ENCODE results near the gene LRRIQ4.

Gene LRRIQ4

DNA sequence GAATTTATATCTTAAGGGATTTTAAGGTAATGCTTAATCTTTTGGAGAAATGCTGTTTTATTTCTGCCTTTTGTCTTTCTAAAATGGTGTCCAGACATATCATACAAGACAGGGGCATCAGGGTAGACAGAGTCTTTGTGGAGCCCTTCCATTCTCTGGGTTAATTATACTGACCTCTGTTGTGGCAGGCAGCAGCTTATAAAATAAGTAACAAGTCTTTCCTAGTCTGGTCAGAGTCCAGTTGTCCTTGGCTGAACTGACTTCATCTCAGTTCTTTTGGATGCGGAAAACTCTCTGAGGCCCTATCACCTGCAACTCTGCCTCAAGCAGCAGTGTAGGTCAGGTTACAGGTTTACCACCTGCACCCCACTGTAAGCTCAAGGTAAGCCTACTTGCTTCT lies 20.3 kb upstream of the LRRIQ4 start:
- no peaks in the 10 kb centered on the region for H3K9me3 ChIP-seq (ENCODE audit: control insufficient read depth, insufficient read depth, low read depth, low read length)
- POLR2A ChIA-PET = no interaction called here
- TF ChIP-seq GLI4 (tag by site-specific recombination; IDR thresholded peaks at IDR 0.05) (no peak), ZFP41 (tag by site-specific recombination; IDR thresholded peaks at IDR 0.05; ENCODE audit: borderline replicate concordance) (no peak), ZNF830 (tag by site-specific recombination; IDR thresholded peaks at IDR 0.05; ENCODE audit: low read depth) (no peak), ZNF549 (tag by site-specific recombination; IDR thresholded peaks at IDR 0.05) (no peak), ZNF664 (tag by site-specific recombination; IDR thresholded peaks at IDR 0.05) (no peak), ZEB2 (tag by site-specific recombination; IDR thresholded peaks at IDR 0.05) (no peak), ZNF175 (tag by site-specific recombination; IDR thresholded peaks at IDR 0.05) (no peak), ZNF26 (tag by site-specific recombination; IDR thresholded peaks at IDR 0.05) (no peak), ZNF585B (tag by site-specific recombination; IDR thresholded peaks at IDR 0.05) (no peak), ZNF112 (tag by site-specific recombination; IDR thresholded peaks at IDR 0.05) (no peak), ZNF19 (tag by site-specific recombination; IDR thresholded peaks at IDR 0.05; ENCODE audit: low read depth) (no peak)
- TF ChIP-seq, protein P1, sequence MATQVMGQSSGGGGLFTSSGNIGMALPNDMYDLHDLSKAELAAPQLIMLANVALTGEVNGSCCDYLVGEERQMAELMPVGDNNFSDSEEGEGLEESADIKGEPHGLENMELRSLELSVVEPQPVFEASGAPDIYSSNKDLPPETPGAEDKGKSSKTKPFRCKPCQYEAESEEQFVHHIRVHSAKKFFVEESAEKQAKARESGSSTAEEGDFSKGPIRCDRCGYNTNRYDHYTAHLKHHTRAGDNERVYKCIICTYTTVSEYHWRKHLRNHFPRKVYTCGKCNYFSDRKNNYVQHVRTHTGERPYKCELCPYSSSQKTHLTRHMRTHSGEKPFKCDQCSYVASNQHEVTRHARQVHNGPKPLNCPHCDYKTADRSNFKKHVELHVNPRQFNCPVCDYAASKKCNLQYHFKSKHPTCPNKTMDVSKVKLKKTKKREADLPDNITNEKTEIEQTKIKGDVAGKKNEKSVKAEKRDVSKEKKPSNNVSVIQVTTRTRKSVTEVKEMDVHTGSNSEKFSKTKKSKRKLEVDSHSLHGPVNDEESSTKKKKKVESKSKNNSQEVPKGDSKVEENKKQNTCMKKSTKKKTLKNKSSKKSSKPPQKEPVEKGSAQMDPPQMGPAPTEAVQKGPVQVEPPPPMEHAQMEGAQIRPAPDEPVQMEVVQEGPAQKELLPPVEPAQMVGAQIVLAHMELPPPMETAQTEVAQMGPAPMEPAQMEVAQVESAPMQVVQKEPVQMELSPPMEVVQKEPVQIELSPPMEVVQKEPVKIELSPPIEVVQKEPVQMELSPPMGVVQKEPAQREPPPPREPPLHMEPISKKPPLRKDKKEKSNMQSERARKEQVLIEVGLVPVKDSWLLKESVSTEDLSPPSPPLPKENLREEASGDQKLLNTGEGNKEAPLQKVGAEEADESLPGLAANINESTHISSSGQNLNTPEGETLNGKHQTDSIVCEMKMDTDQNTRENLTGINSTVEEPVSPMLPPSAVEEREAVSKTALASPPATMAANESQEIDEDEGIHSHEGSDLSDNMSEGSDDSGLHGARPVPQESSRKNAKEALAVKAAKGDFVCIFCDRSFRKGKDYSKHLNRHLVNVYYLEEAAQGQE (tag by site-specific recombination; IDR thresholded peaks at IDR 0.05) = no peak
- H3K36me3 ChIP-seq (ENCODE audit: control insufficient read depth in 2 of 2, insufficient read depth in 1 of 2, low read length in 2 of 2) = peaks cover 6 to 60% of the 10 kb centered on the region in 2 experiments
- no peaks in the 10 kb centered on the region for H3K4me1 ChIP-seq (ENCODE audit: control insufficient read depth, insufficient read depth, low read length)
- CTCF ChIA-PET = no interaction called here
- H3K27ac ChIP-seq (ENCODE audit: extremely low read depth, low read depth, low read length) = no peak overlapping the region
- no peak overlapping the region for H3K4me3 ChIP-seq (ENCODE audit: low read depth, low read length)

GRCh38 chr3:169804681-169805080 lies 8.0 kb upstream of the LRRIQ4 start:
- Histone ChIP-seq H3K4me3 (ENCODE audit: low read depth, low read length) (no peak overlapping the region), H3K27ac (ENCODE audit: extremely low read depth, low read depth, low read length) (no peak overlapping the region), H3K4me1 (ENCODE audit: control insufficient read depth, insufficient read depth, low read length) (no peaks in the 10 kb centered on the region), H3K9me3 (ENCODE audit: control insufficient read depth, insufficient read depth, low read depth, low read length) (no peaks in the 10 kb centered on the region), H3K36me3 (ENCODE audit: control insufficient read depth in 2 of 2, insufficient read depth in 1 of 2, low read length in 2 of 2) (peaks cover 6 to 38% of the 10 kb centered on the region in 2 experiments; a peak in 2 of 3 replicates)
- TF ChIP-seq ZFP41 (tag by site-specific recombination; IDR thresholded peaks at IDR 0.05; ENCODE audit: borderline replicate concordance) = no peak
- TF ChIP-seq, protein P2, sequence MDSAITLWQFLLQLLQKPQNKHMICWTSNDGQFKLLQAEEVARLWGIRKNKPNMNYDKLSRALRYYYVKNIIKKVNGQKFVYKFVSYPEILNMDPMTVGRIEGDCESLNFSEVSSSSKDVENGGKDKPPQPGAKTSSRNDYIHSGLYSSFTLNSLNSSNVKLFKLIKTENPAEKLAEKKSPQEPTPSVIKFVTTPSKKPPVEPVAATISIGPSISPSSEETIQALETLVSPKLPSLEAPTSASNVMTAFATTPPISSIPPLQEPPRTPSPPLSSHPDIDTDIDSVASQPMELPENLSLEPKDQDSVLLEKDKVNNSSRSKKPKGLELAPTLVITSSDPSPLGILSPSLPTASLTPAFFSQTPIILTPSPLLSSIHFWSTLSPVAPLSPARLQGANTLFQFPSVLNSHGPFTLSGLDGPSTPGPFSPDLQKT (IDR thresholded peaks at IDR 0.05; ENCODE audit: borderline replicate concordance, low read depth, low read length) = no peak
- TF ChIP-seq, protein P3, sequence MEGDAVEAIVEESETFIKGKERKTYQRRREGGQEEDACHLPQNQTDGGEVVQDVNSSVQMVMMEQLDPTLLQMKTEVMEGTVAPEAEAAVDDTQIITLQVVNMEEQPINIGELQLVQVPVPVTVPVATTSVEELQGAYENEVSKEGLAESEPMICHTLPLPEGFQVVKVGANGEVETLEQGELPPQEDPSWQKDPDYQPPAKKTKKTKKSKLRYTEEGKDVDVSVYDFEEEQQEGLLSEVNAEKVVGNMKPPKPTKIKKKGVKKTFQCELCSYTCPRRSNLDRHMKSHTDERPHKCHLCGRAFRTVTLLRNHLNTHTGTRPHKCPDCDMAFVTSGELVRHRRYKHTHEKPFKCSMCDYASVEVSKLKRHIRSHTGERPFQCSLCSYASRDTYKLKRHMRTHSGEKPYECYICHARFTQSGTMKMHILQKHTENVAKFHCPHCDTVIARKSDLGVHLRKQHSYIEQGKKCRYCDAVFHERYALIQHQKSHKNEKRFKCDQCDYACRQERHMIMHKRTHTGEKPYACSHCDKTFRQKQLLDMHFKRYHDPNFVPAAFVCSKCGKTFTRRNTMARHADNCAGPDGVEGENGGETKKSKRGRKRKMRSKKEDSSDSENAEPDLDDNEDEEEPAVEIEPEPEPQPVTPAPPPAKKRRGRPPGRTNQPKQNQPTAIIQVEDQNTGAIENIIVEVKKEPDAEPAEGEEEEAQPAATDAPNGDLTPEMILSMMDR (tag by site-specific recombination; IDR thresholded peaks at IDR 0.05) = no peak
- TF ChIP-seq SALL2 (tag by site-specific recombination; IDR thresholded peaks at IDR 0.05; ENCODE audit: borderline replicate concordance) = no peak
- TF ChIP-seq ZNF146 (tag by site-specific recombination; IDR thresholded peaks at IDR 0.05) = no peak
- TF ChIP-seq ZNF792 (tag by site-specific recombination; IDR thresholded peaks at IDR 0.05) = no peak
- no peak for TF ChIP-seq ZEB2 (tag by site-specific recombination; IDR thresholded peaks at IDR 0.05)
- no peak for TF ChIP-seq ZNF530 (tag by site-specific recombination; IDR thresholded peaks at IDR 0.05; ENCODE audit: low read depth)
- TF ChIP-seq ZNF266 (tag by site-specific recombination; IDR thresholded peaks at IDR 0.05; ENCODE audit: low read depth) = no peak
- TF ChIP-seq ZBTB7A (tag by site-specific recombination; IDR thresholded peaks at IDR 0.05; ENCODE audit: low read depth) = no peak
- no peak for TF ChIP-seq ZFHX2 (tag by site-specific recombination; conservative IDR thresholded peaks at IDR 0.05)
- TF ChIP-seq ZSCAN16 (tag by site-specific recombination; IDR thresholded peaks at IDR 0.05) = no peak
- TF ChIP-seq KLF16 (tag by site-specific recombination; IDR thresholded peaks at IDR 0.05) = no peak
- no peak for TF ChIP-seq ZNF433 (tag by site-specific recombination; IDR thresholded peaks at IDR 0.05; ENCODE audit: low read depth)
- no peak for TF ChIP-seq ZNF600 (tag by site-specific recombination; IDR thresholded peaks at IDR 0.05)
- TF ChIP-seq OSR2 (tag by site-specific recombination; IDR thresholded peaks at IDR 0.05) = no peak
- no peak for TF ChIP-seq ZNF830 (tag by site-specific recombination; IDR thresholded peaks at IDR 0.05; ENCODE audit: low read depth)
- TF ChIP-seq GFI1B (tag by site-specific recombination; IDR thresholded peaks at IDR 0.05) = no peak
- ChIA-PET CTCF (no interaction called here), POLR2A (no interaction called here)

Measured in HEK293 (cell line).